Measurements from ENCODE around the gene GABARAP. TPM values are rescaled to one million over a fixed set of nuclear protein-coding genes. Genes with fewer than 3 reads are reported as not detected.

The GABARAP gene
- total and polyA plus RNA-seq, 10 of the 15 experiments (the other 5 are each of a cell fraction or from before 2014, with no cell fraction given), result 134 to 613 (median 285) TPM

DNA sequence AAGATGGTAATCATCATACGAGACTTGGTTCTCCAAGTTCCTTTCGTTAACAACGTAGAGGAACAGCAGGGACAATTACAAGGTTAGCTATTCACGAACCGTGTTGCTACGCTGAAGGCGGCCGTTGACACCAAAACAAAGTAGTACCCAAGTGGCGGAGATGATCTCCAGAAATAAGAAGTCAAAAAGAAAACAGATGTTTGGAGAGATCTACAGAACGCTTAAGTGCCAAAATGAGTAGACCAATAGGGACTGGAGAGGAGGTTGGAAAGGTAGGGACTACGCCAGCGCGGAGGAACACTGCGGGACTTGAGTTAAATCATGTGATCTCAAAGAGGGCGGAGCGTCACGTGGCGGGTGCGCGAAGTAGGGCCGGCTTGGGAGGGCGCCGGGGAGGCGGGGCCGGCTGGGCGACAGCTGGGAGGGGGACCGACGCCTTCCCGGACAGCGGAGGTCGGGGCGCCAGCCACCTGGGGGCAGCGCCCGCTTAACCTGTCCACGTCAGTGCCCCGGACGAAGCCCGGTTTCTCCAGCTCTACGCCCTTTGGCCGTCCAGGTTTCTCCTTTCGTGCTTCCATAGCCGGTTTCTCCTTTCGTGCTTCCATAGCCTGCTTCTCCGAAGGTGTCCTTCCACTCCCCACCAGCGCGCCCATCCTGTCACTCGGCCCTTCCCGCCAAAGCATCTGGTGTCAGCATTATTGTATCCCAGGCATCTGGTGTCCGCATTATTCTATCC is 636 bp upstream of the GABARAP start:
- Histone ChIP-seq H3K27ac (ENCODE audit: control insufficient read depth, insufficient read depth) (peak overlapping the region; percentile 67), H3K9me3 (replicated peaks; ENCODE audit: control insufficient read depth, insufficient read depth, low read length) (no peaks in the 10 kb centered on the region), H3K79me2 (ENCODE audit: control insufficient read depth, insufficient read depth, low read length) (peaks cover 43% of the 10 kb centered on the region), H3K4me1 (ENCODE audit: control insufficient read depth, insufficient read depth, low read length) (peaks cover 16% of the 10 kb centered on the region), H4K20me1 (ENCODE audit: control insufficient read depth, insufficient read depth) (no peaks in the 10 kb centered on the region), H3K4me3 (peak overlapping the region; percentile 83), H3K36me3 (ENCODE audit: control insufficient read depth in 2 of 2, insufficient read depth in 2 of 2, low read length in 1 of 2) (peaks cover 10 to 19% of the 10 kb centered on the region in 2 experiments; a peak in 3 of 4 replicates), H3K27me3 (replicated peaks in 1 of 2; ENCODE audit: control insufficient read depth in 2 of 2, insufficient read depth in 2 of 2, low read length in 1 of 2) (no peaks in the 10 kb centered on the region), H3K4me2 (ENCODE audit: control insufficient read depth, insufficient read depth) (peak overlapping the region; percentile 88), H2AFZ (ENCODE audit: control insufficient read depth, low read depth, low read length) (peak overlapping the region; percentile 70), H3K9ac (ENCODE audit: control insufficient read depth, insufficient read depth, low read length) (peak overlapping the region; percentile 93)
- ChIA-PET SMC1A (ENCODE audit: uncharacterized antibody, unreplicated experiment) (interaction anchor here (1.0 to 4.3 kb wide), 5 partner anchors 8 to 94 kb away, joined by 3 to 34 read pairs (median 5); partner anchors contain the start of genes ACADVL, ACAP1, CTDNEP1 and DLG4), CTCF (interaction anchor here (0.7 to 6.0 kb wide), 3 partner anchors 10 to 197 kb away, joined by 3 to 70 read pairs (median 6); partner anchors contain the start of genes ACADVL and DLG4), RAD21 (ENCODE audit: unreplicated experiment) (interaction anchor here (1.0 to 6.3 kb wide), 6 partner anchors 8 to 109 kb away, joined by 3 to 51 read pairs (median 6); partner anchors contain the start of genes ACADVL, ACAP1, CTDNEP1 and DLG4), POLR2A (interaction anchor here (0.9 to 7.3 kb wide), 7 partner anchors 7 to 204 kb away, joined by 3 to 99 read pairs (median 8); partner anchors contain the start of genes ACADVL, CTDNEP1, DLG4 and DVL2)
- DNase-seq (ENCODE audit: low read depth, low spot score), result peak; percentile 81
- WGBS (ENCODE audit: insufficient coverage, insufficient replicate concordance, low lambda C conversion rate, missing lambda C conversion rate), result 9% methylated on average over 49 of the region's 49 CpGs
- ATAC-seq, result peak; percentile 56
- intact Hi-C loops (cut with micrococcal nuclease; ENCODE audit: unreplicated experiment) (loop anchor here (1.0 to 5.0 kb wide), 2 partner anchors 7 to 64 kb away; partner anchors contain the start of gene EIF5A), in situ Hi-C loops (cut with MboI) (no loop called here)
- FAIRE-seq, result peak; percentile 93
- no TSS peak for BruUV-seq (replicated peaks)
- TF ChIP-seq, protein P1, sequence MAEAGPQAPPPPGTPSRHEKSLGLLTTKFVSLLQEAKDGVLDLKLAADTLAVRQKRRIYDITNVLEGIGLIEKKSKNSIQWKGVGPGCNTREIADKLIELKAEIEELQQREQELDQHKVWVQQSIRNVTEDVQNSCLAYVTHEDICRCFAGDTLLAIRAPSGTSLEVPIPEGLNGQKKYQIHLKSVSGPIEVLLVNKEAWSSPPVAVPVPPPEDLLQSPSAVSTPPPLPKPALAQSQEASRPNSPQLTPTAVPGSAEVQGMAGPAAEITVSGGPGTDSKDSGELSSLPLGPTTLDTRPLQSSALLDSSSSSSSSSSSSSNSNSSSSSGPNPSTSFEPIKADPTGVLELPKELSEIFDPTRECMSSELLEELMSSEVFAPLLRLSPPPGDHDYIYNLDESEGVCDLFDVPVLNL (IDR thresholded peaks at IDR 0.05; ENCODE audit: low read depth, low read length), result no peak
- TF ChIP-seq MTA3 (IDR thresholded peaks at IDR 0.05; ENCODE audit: borderline replicate concordance, low read length), result peak; percentile 82; the same call in 1 of the 2 replicates
- TF ChIP-seq, protein P2, sequence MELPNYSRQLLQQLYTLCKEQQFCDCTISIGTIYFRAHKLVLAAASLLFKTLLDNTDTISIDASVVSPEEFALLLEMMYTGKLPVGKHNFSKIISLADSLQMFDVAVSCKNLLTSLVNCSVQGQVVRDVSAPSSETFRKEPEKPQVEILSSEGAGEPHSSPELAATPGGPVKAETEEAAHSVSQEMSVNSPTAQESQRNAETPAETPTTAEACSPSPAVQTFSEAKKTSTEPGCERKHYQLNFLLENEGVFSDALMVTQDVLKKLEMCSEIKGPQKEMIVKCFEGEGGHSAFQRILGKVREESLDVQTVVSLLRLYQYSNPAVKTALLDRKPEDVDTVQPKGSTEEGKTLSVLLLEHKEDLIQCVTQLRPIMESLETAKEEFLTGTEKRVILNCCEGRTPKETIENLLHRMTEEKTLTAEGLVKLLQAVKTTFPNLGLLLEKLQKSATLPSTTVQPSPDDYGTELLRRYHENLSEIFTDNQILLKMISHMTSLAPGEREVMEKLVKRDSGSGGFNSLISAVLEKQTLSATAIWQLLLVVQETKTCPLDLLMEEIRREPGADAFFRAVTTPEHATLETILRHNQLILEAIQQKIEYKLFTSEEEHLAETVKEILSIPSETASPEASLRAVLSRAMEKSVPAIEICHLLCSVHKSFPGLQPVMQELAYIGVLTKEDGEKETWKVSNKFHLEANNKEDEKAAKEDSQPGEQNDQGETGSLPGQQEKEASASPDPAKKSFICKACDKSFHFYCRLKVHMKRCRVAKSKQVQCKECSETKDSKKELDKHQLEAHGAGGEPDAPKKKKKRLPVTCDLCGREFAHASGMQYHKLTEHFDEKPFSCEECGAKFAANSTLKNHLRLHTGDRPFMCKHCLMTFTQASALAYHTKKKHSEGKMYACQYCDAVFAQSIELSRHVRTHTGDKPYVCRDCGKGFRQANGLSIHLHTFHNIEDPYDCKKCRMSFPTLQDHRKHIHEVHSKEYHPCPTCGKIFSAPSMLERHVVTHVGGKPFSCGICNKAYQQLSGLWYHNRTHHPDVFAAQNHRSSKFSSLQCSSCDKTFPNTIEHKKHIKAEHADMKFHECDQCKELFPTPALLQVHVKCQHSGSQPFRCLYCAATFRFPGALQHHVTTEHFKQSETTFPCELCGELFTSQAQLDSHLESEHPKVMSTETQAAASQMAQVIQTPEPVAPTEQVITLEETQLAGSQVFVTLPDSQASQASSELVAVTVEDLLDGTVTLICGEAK (IDR thresholded peaks at IDR 0.05; ENCODE audit: borderline replicate concordance), result peak; percentile 71
- TF ChIP-seq MEF2B (IDR thresholded peaks at IDR 0.05; ENCODE audit: partially characterized antibody, poor library complexity, severe bottlenecking), result peak; percentile 64
- TF ChIP-seq, protein P3, sequence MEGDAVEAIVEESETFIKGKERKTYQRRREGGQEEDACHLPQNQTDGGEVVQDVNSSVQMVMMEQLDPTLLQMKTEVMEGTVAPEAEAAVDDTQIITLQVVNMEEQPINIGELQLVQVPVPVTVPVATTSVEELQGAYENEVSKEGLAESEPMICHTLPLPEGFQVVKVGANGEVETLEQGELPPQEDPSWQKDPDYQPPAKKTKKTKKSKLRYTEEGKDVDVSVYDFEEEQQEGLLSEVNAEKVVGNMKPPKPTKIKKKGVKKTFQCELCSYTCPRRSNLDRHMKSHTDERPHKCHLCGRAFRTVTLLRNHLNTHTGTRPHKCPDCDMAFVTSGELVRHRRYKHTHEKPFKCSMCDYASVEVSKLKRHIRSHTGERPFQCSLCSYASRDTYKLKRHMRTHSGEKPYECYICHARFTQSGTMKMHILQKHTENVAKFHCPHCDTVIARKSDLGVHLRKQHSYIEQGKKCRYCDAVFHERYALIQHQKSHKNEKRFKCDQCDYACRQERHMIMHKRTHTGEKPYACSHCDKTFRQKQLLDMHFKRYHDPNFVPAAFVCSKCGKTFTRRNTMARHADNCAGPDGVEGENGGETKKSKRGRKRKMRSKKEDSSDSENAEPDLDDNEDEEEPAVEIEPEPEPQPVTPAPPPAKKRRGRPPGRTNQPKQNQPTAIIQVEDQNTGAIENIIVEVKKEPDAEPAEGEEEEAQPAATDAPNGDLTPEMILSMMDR (IDR thresholded peaks at IDR 0.05 in 2 of 3, conservative IDR thresholded peaks at IDR 0.05 in 1 of 3; ENCODE audit: control insufficient read depth in 2 of 3, extremely low read depth in 1 of 3, insufficient read depth in 1 of 3, low read depth in 3 of 3, low read length in 3 of 3), result peak in 1 of 3 experiments; percentile 10; a peak in 1 of 6 replicates
- TF ChIP-seq, protein P4, sequence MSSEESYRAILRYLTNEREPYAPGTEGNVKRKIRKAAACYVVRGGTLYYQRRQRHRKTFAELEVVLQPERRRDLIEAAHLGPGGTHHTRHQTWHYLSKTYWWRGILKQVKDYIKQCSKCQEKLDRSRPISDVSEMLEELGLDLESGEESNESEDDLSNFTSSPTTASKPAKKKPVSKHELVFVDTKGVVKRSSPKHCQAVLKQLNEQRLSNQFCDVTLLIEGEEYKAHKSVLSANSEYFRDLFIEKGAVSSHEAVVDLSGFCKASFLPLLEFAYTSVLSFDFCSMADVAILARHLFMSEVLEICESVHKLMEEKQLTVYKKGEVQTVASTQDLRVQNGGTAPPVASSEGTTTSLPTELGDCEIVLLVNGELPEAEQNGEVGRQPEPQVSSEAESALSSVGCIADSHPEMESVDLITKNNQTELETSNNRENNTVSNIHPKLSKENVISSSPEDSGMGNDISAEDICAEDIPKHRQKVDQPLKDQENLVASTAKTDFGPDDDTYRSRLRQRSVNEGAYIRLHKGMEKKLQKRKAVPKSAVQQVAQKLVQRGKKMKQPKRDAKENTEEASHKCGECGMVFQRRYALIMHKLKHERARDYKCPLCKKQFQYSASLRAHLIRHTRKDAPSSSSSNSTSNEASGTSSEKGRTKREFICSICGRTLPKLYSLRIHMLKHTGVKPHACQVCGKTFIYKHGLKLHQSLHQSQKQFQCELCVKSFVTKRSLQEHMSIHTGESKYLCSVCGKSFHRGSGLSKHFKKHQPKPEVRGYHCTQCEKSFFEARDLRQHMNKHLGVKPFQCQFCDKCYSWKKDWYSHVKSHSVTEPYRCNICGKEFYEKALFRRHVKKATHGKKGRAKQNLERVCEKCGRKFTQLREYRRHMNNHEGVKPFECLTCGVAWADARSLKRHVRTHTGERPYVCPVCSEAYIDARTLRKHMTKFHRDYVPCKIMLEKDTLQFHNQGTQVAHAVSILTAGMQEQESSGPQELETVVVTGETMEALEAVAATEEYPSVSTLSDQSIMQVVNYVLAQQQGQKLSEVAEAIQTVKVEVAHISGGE (CRISPR knock-in tag; IDR thresholded peaks at IDR 0.05), result no peak
- peak; percentile 86 for TF ChIP-seq CREB1 (IDR thresholded peaks at IDR 0.05; ENCODE audit: low read depth)
- no peak for TF ChIP-seq RAD21 (IDR thresholded peaks at IDR 0.05; ENCODE audit: insufficient read depth, low read depth, low read length)
- TF ChIP-seq SMC3 (IDR thresholded peaks at IDR 0.05; ENCODE audit: borderline replicate concordance, low read length), result no peak
- TF ChIP-seq YBX1 (IDR thresholded peaks at IDR 0.05), result no peak

All from GM12878 (cell line).